A549 (cell line): ENCODE results near the gene RAB4B.

ENCODE experiments used
- CHD2 ChIP-seq: fragments of 150-350 bp; IDR thresholded peaks from 2 replicates; pipeline ENCODE4 v1.6.1; 2014; ENCODE audit warnings: low read length; ENCODE audit not compliant: partially characterized antibody
- RCOR1 ChIP-seq: fragments of 150-350 bp; IDR thresholded peaks from 2 replicates; pipeline ENCODE4 v1.6.1; 2014; ENCODE audit warnings: antibody characterized with exemption, low read length, low read depth
- TF ChIP-seq, protein P1 (sequence below): IDR thresholded peaks from 2 replicates; pipeline ENCODE4 v1.6.1; 2012

DNA sequence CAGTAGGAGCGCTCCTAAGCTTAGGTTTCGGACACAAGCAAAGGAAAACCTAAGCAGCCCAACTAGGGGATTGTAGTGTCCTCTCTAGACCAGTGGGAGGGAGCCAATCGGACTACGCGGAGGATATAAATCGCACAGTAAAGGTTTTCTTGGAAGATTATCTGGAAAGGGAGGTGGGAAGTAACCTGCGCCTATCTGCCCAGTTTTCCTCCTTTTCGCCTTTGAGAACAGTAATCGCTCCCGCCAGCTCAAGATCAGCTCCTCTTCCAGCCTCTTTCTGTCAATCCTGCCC, 456 bp upstream of the RAB4B start:
- TF ChIP-seq, protein P1, sequence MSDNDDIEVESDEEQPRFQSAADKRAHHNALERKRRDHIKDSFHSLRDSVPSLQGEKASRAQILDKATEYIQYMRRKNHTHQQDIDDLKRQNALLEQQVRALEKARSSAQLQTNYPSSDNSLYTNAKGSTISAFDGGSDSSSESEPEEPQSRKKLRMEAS = no peak
- TF ChIP-seq CHD2 (no peak), RCOR1 (no peak)
